Measurements from ENCODE around the gene FANCG.
A peak's percentile ranks its signal among the peaks of the same experiment; 100 is the strongest.

Gene FANCG

GRCh38 chr9:35060548-35061207, 19.1 kb downstream of the FANCG start:
- DNase-seq, result no peak

GRCh38 chr9:35059438-35059837, 20.3 kb downstream of the FANCG start:
- ATAC-seq (no peak), DNase-seq (no peak)

More at GRCh38 chr9:35060548-35061207, 19.1 kb downstream of the FANCG start:
- ATAC-seq, result no peak

- DNase-seq, result no peak
- ATAC-seq, result no peak
These were observed 22.5 kb downstream of the FANCG start for GRCh38 chr9:35057271-35057620.

GRCh38 chr9:35056571-35057270, 23.0 kb downstream of the FANCG start:
- DNase-seq (no peak), ATAC-seq (peak; percentile 15)

- ATAC-seq, result no peak
- no peak for DNase-seq
These were observed 24.7 kb downstream of the FANCG start for GRCh38 chr9:35054871-35055644.

- no peak for DNase-seq
- ATAC-seq, result no peak
These were observed 25.4 kb downstream of the FANCG start for GRCh38 chr9:35054185-35054835.

- ATAC-seq (peak; percentile 55), DNase-seq (peak; percentile 67)
These were observed 28.4 kb downstream of the FANCG start for GRCh38 chr9:35051069-35051967.

- DNase-seq (no peak), ATAC-seq (no peak)
These were observed 31.2 kb downstream of the FANCG start for GRCh38 chr9:35048511-35048910.

- DNase-seq (no peak), ATAC-seq (no peak)
These were observed 35.7 kb downstream of the FANCG start for GRCh38 chr9:35044071-35044470.

GRCh38 chr9:35042891-35043545, 36.7 kb downstream of the FANCG start:
- no peak for DNase-seq
- ATAC-seq, result no peak

GRCh38 chr9:35042081-35042604, 37.6 kb downstream of the FANCG start:
- ATAC-seq (no peak), DNase-seq (no peak)

GRCh38 chr9:35035851-35036701, 43.7 kb downstream of the FANCG start:
- peak; percentile 62 for DNase-seq
- peak; percentile 92 for ATAC-seq

- DNase-seq (no peak), ATAC-seq (no peak)
These were observed 46.6 kb downstream of the FANCG start for GRCh38 chr9:35033101-35033500.

- no peak for ATAC-seq
- no peak for DNase-seq
These were observed 49.9 kb downstream of the FANCG start for GRCh38 chr9:35029852-35030251.

GRCh38 chr9:35029241-35029640, 50.5 kb downstream of the FANCG start:
- ATAC-seq, result no peak
- DNase-seq, result no peak

- DNase-seq (no peak), ATAC-seq (no peak)
These were observed 51.4 kb downstream of the FANCG start for GRCh38 chr9:35028341-35028740.

GRCh38 chr9:35027860-35028259, 51.9 kb downstream of the FANCG start:
- ATAC-seq (no peak), DNase-seq (no peak)

GRCh38 chr9:35027374-35027773, 52.4 kb downstream of the FANCG start:
- ATAC-seq, result no peak

GRCh38 chr9:35026671-35027070, 53.1 kb downstream of the FANCG start:
- DNase-seq, result no peak
- no peak for ATAC-seq

More at GRCh38 chr9:35027374-35027773, 52.4 kb downstream of the FANCG start:
- no peak for DNase-seq

Measured in stimulated activated naive CD8-positive, alpha-beta T cell treated with anti-CD3 and anti-CD28 coated beads, Interleukin-15, Interleukin-2, amounts not matched to agents 100 U/mL and 50 U/mL, for 24 hours (primary cell).